Right hindlimb (tissue), 1 donor: ENCODE data around the gene PRMT7.
"Not testable (repeated sequence)": the region's sequence is repeated elsewhere in the genome, so short reads cannot be mapped to it uniquely, and the experiment has no call there.

Experiments used
- DNase-seq: peaks from one replicate; pipeline ENCODE4 v3.0.0-alpha.2; 2018

Gene PRMT7

GRCh38 chr16:68283801-68284598, 26.8 kb upstream of the PRMT7 start:
- DNase-seq: no peak

GRCh38 chr16:68284847-68285246, 26.0 kb upstream of the PRMT7 start:
- no peak for DNase-seq

GRCh38 chr16:68285683-68286082, 25.1 kb upstream of the PRMT7 start:
- no peak for DNase-seq

- no peak for DNase-seq
These were observed 24.4 kb upstream of the PRMT7 start for GRCh38 chr16:68286153-68287074.

GRCh38 chr16:68287276-68288251, 23.3 kb upstream of the PRMT7 start:
- no peak for DNase-seq

GRCh38 chr16:68288252-68288650, 22.6 kb upstream of the PRMT7 start:
- DNase-seq: no peak

- DNase-seq: not testable (repeated sequence)
These were observed 22.0 kb upstream of the PRMT7 start for GRCh38 chr16:68288796-68289195.

- DNase-seq: no peak
These were observed 21.6 kb upstream of the PRMT7 start for GRCh38 chr16:68289202-68289601.

GRCh38 chr16:68289621-68290329, 21.0 kb upstream of the PRMT7 start:
- no peak for DNase-seq

- no peak for DNase-seq
These were observed 20.4 kb upstream of the PRMT7 start for GRCh38 chr16:68290450-68290849.

- no peak for DNase-seq
These were observed 19.6 kb upstream of the PRMT7 start for GRCh38 chr16:68291227-68291626.

GRCh38 chr16:68292425-68292824, 18.4 kb upstream of the PRMT7 start:
- DNase-seq: no peak

- no peak for DNase-seq
These were observed 14.5 kb upstream of the PRMT7 start for GRCh38 chr16:68296291-68296690.

- DNase-seq: no peak
These were observed 14.1 kb upstream of the PRMT7 start for GRCh38 chr16:68296693-68297092.

- no peak for DNase-seq
These were observed 12.9 kb upstream of the PRMT7 start for GRCh38 chr16:68297908-68298307.

- DNase-seq: no peak
These were observed 12.5 kb upstream of the PRMT7 start for GRCh38 chr16:68298312-68298711.

GRCh38 chr16:68298907-68299561, 11.8 kb upstream of the PRMT7 start:
- DNase-seq: no peak

GRCh38 chr16:68299571-68300453, 11.0 kb upstream of the PRMT7 start:
- DNase-seq: no peak

GRCh38 chr16:68300734-68301459, 9.9 kb upstream of the PRMT7 start:
- DNase-seq: no peak

GRCh38 chr16:68306633-68307032, 4.2 kb upstream of the PRMT7 start:
- DNase-seq: no peak
